CD4-positive, alpha-beta T cell treated with Interleukin-6 for 4 hours (primary cell): ENCODE results near the gene VPS51.
"Not testable (repeated sequence)": the region's sequence is repeated elsewhere in the genome, so short reads cannot be mapped to it uniquely, and the experiment has no call there.

ENCODE experiments used
- DNase-seq: peaks from one replicate; pipeline ENCODE4 v3.0.0-alpha.2; 2020; ENCODE audit warnings: mixed read lengths

Gene VPS51

DNA sequence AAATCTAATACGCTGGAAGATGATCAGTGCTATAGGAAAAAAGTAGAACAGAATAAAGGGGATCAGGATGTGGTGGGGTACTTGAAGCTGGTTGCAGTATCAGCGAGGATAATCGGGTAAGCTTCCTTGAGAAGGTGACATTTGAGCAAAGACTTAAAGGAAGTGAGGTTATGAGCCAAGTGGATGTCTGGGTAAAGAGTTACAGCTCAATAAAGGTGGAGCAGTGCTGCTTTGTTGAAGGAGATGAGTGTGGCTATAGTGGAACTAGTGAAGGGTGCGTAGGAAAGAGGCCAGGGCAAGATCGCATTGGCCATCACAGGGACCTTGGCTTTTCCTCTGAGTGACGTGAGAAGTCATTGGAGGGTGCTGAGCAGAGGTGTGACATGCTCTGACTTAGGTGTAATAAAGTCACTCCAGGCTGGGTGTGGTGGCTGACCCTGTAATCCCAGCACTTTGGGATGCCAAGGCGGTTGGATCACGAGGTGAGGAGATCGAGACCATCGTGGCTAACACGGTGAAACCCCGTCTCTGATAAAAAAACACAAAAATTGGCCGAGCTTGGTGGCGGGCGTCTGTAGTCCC is 40.6 kb downstream of the VPS51 start:
- no peak for DNase-seq

- DNase-seq = no peak
Measured at GRCh38 chr11:65141896-65142494, 46.0 kb downstream of the VPS51 start.

GRCh38 chr11:65147352-65148075 is 51.5 kb downstream of the VPS51 start:
- no peak for DNase-seq

- no peak for DNase-seq
Measured at GRCh38 chr11:65148657-65149056, 52.6 kb downstream of the VPS51 start.

- not testable (repeated sequence) for DNase-seq
Measured at GRCh38 chr11:65150131-65150508, 54.1 kb downstream of the VPS51 start.

DNA sequence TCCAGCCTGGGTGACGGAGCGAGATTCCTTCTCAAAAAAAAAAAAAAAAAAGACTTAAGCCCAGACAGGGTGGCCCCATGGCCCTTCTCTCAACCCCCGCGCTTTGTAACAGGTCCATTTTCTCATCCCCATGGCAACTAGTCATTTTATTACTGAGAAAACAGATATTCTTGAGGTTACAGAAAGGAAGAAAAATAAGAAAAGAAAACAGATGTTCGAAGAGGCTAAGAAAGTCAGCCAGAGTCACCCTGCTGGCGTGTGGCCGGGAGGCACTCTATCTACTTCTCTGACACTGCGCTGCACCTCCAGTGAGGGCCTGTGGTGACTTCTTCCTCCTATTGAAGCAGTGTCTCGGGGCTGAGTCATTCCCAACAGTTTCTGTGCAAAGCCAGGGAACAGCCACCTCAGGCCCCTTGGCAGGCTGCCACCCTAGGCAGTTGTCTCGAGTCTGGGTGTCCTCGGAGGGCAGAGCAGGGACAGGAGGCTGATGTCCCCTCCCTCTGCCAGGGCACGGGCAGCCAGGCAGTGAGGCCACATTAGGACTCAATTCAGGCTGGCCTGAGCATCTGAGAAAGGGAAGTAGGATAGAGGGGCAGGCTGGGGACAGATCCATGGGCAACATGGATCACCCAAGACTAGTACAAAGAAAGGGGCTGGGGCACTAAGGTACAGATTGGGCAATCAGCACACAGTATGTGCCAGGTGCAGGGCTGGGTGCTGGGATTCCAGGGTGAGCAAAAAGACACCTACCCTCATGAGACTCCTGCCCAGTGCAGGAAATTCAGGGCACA is 54.7 kb downstream of the VPS51 start:
- no peak for DNase-seq

- no peak for DNase-seq
Measured at GRCh38 chr11:65151331-65151899, 55.4 kb downstream of the VPS51 start.

- DNase-seq = no peak
Measured at GRCh38 chr11:65152122-65152521, 56.1 kb downstream of the VPS51 start.

DNA sequence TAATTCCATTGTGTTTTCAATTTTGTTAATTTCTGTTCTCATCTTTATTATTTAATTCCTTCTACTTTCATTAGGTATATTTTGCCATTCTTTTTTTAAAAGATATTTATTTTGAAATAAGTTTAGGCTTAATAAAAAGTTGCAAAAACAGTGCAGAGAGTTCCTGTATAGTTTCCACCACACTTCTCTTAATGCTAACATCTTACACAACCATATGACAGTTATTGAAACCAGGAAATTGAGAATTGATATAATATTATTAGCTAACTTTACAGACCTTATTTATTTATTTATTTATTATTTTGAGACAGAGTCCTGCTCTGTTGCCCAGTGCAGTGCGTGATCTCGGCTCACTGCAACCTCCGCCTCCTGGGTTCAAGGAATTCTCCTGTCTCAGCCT is 60.2 kb downstream of the VPS51 start:
- no peak for DNase-seq

GRCh38 chr11:65156926-65157325 is 60.9 kb downstream of the VPS51 start:
- DNase-seq = no peak

GRCh38 chr11:65157336-65157735 is 61.3 kb downstream of the VPS51 start:
- no peak for DNase-seq

DNA sequence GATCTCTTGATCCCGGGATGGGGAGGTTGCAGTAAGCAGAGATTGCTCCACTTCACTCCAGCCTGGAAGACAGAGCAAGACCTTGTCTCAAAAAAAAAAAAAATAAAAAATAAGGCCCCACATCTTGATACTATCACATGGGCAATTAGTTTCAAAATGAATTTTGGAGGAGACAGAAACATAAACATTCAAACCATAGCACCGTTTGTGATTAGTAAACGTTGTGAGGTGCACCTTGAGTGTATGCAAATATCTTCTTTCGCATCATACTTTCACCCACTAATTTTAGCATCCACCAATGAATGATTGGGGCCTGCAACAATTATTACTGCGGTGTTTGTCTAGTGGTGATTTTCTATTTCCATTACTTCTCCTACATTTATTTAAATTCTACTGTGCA is 63.0 kb downstream of the VPS51 start:
- DNase-seq = no peak

DNA sequence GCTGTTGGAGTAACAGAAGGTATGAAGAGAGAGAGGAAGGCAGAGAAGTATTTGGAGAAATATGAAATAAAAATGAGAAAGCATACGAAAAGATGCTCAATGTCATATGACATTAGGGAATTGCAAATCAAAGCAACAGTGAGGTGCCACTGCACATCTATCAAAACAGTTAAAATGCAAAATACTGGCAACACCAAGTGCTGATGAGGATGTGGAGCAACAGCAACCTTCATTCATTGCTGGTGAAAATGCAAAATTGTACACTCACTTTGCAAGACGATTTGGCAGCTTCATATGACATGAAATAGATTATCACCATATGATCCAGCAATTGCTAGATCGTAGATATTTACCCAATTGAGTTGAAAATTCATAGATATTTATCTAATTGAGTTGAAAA is 64.6 kb downstream of the VPS51 start:
- no peak for DNase-seq
